C4-2B (cell line): ENCODE measurements around the gene LCMT2.

Experiments
- ZFX ChIP-seq: fragments of 450-650 bp; IDR thresholded peaks from 2 replicates; pipeline ENCODE4 v1.6.1; 2017
- TF ChIP-seq, protein P1 (sequence below): fragments of 450-650 bp; conservative IDR thresholded peaks from 2 replicates; pipeline ENCODE4 v1.5.1; 2017; ENCODE audit warnings: mild to moderate bottlenecking

- TF ChIP-seq, protein P1, sequence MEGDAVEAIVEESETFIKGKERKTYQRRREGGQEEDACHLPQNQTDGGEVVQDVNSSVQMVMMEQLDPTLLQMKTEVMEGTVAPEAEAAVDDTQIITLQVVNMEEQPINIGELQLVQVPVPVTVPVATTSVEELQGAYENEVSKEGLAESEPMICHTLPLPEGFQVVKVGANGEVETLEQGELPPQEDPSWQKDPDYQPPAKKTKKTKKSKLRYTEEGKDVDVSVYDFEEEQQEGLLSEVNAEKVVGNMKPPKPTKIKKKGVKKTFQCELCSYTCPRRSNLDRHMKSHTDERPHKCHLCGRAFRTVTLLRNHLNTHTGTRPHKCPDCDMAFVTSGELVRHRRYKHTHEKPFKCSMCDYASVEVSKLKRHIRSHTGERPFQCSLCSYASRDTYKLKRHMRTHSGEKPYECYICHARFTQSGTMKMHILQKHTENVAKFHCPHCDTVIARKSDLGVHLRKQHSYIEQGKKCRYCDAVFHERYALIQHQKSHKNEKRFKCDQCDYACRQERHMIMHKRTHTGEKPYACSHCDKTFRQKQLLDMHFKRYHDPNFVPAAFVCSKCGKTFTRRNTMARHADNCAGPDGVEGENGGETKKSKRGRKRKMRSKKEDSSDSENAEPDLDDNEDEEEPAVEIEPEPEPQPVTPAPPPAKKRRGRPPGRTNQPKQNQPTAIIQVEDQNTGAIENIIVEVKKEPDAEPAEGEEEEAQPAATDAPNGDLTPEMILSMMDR = 0 out of 2 replicates have a peak, but pooled peaks have one; percentile 3
- TF ChIP-seq ZFX = no peak
These were observed 15.9 kb upstream of the LCMT2 start for GRCh38 chr15:43346305-43346704.
